Caco-2 (cell line): ENCODE data around the gene DGKQ. TPM values are rescaled to one million over a fixed set of nuclear protein-coding genes. Genes with fewer than 3 reads are reported as not detected.

ENCODE experiments used
- BruUV-seq: library from RNA; stranded (reverse); fragments of 400-500 nt; replicated peaks from 2 replicates; lab custom pipeline; 2021; lab: Mats Ljungman, UMichigan
- CTCF ChIA-PET: fragments of 300-600 bp; sonication (Branson Sonifier 250); formaldehyde crosslinking; loops from one replicate; lab custom pipeline; 2022; ENCODE audit warnings: antibody characterized with exemption; lab: Charles Lee
- POLR2A ChIA-PET: fragments of 300-600 bp; sonication (Branson Sonifier 250); formaldehyde crosslinking; loops from one replicate; lab custom pipeline; 2022; ENCODE audit warnings: antibody characterized with exemption; lab: Charles Lee
- DNase-seq, 2 experiments: peaks; one replicate each; pipeline versions ENCODE4 v3.0.0 to v3.0.0-alpha.2; 2020 to 2022
- H3K27me3 ChIP-seq: replicated peaks from 2 replicates; pipeline ENCODE4 v1.6.0; 2011; ENCODE audit warnings: low read length; ENCODE audit not compliant: control insufficient read depth, insufficient read depth
- H3K36me3 ChIP-seq: 2 replicates; pipeline ENCODE4 v1.5.1; 2011; ENCODE audit warnings: low read length; ENCODE audit not compliant: control insufficient read depth, insufficient read depth
- H3K4me1 ChIP-seq: fragments of 250-450 bp; sonication (Bioruptor Pico); 2 replicates; pipeline ENCODE4 v1.5.1; 2020; ENCODE audit warnings: mild to moderate bottlenecking
- H3K4me3 ChIP-seq: 2 replicates; pipeline ENCODE4 v1.5.1; 2011; ENCODE audit warnings: low read depth, mild to moderate bottlenecking, control low read depth, low read length
- H3K9me3 ChIP-seq: fragments of 250-450 bp; sonication (Bioruptor Pico); 2 replicates; pipeline ENCODE4 v1.5.1; 2020; ENCODE audit warnings: mild to moderate bottlenecking, moderate library complexity
- H3K27ac Mint-ChIP-seq: one replicate; pipeline ENCODE4 v1.8.0; 2022; ENCODE audit warnings: mixed read lengths; ENCODE audit not compliant: unreplicated experiment
- H3K27me3 Mint-ChIP-seq: one replicate; pipeline ENCODE4 v1.8.0; 2022; ENCODE audit warnings: mixed read lengths; ENCODE audit not compliant: insufficient read depth, unreplicated experiment
- H3K36me3 Mint-ChIP-seq: one replicate; pipeline ENCODE4 v1.8.0; 2022; ENCODE audit warnings: mild to moderate bottlenecking, mixed read lengths; ENCODE audit not compliant: insufficient read depth, unreplicated experiment
- H3K4me1 Mint-ChIP-seq: one replicate; pipeline ENCODE4 v1.8.0; 2022; ENCODE audit warnings: low read depth, mixed read lengths; ENCODE audit not compliant: unreplicated experiment
- H3K4me3 Mint-ChIP-seq: one replicate; pipeline ENCODE4 v1.8.0; 2022; ENCODE audit warnings: mild to moderate bottlenecking, moderate library complexity, mixed read lengths; ENCODE audit not compliant: unreplicated experiment
- H3K9me3 Mint-ChIP-seq: one replicate; pipeline ENCODE4 v1.8.0; 2022; ENCODE audit warnings: mixed read lengths; ENCODE audit not compliant: unreplicated experiment
- intact Hi-C: fragments of 100-400 bp; cut with micrococcal nuclease; formaldehyde crosslinking; loops from one replicate; pipeline ENCODE4 v1.10.0; 2022; ENCODE audit not compliant: unreplicated experiment
- total RNA-seq: library from RNA; stranded (reverse); gene quantifications from 2 replicates; pipeline ENCODE4 v1.2.3, GENCODE V29; 2022
- TF ChIP-seq, protein P1 (sequence below), 2 experiments: fragments of 200-600 bp in 1 of 2; IDR thresholded peaks; 1 replicate in 1 of 2; 2 replicates in 1 of 2; pipeline versions ENCODE4 v1.5.1 to v1.8.0; 2011 to 2022; ENCODE audit warnings: antibody characterized with exemption in 1 of 2, control low read depth in 1 of 2, inconsistent platforms in 1 of 2, low read depth in 1 of 2, low read length in 1 of 2, mild to moderate bottlenecking in 1 of 2, moderate library complexity in 1 of 2; ENCODE audit not compliant: insufficient read depth in 1 of 2, severe bottlenecking in 1 of 2, unreplicated experiment in 1 of 2

DGKQ gene
- total RNA-seq, 1 experiment from 2014 or later: 14.1 TPM

DNA sequence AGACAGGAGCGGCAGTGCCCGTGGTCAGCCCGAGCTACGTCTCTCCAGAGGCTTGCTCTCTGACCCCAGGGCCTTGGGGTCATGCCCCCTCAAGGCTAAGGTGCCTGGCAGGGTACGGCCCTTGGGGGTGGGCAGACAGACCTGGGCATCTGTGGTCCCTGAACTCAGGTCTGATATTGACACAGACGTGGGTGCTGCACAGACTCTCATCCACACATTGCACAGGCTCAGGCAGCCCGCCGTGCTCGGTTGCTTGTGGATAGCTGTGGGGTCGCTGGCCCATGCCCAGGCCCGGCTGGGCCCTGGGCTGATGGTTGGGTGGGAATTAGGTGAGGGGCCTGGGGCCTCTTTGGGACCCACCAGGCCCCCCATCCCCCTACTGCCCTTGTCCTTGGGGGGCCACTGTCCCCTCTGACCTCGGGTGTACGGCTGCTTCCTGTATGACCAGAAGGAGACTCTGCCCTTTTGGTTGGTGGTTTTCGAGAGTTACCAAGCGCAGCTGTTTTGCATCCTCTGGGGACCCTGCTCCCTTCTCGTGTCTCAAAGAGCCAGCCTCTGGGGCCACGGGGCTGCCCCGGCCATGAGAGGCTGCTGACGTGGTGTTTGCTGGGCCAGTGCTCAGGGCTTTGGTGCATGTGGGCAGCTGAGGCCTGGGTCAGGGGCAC, 48.1 kb upstream of the DGKQ start:
- ChIA-PET CTCF (no interaction called here), POLR2A (no interaction called here)

DNA sequence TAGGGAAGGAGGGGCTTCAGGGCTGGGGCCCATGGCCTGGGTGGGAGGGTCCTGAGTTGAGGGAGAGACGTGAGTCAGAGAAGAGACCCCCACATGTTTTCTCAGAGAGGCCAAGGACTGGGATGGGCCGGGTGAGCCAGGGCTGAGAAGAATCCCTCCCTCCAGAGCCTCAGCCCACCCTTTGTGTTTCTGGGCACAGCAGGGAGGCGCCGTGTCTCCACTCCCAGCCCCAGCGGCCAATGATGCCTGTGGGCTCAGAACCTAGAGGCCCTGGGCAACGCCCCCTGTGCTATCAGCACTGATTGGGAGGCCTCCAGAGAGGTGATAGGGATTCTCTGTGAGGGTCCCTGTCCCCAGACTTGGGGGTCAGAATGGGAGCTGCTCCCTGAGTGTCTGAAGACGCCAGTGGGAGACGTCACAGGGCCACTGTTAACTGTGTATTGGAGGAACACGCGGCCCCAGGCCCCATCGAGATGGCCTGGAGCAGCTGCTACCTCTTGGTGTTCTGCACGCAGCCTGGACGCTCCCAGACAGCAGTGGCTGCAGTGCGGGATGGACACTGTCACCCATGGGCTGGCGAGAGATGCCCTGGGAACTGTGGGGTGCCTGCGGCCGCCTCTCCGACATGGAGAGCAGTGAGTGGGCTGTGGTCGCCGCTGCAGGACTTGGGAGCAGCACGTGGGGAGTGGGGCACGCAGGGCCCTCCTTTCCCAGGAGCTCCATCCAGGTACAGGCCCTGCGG, 46.5 kb upstream of the DGKQ start:
- H3K9me3 Mint-ChIP-seq: no peaks in the 10 kb centered on the region
- no peaks in the 10 kb centered on the region for H3K27me3 Mint-ChIP-seq
- no peaks in the 10 kb centered on the region for H3K4me1 Mint-ChIP-seq
- ChIA-PET CTCF (no interaction called here), POLR2A (no interaction called here)
- Histone ChIP-seq H3K9me3 (no peaks in the 10 kb centered on the region), H3K27me3 (no peaks in the 10 kb centered on the region), H3K4me1 (no peaks in the 10 kb centered on the region), H3K4me3 (no peak overlapping the region), H3K36me3 (no peaks in the 10 kb centered on the region)
- BruUV-seq: no TSS peak
- intact Hi-C loops: no loop called here
- H3K27ac Mint-ChIP-seq: no peak overlapping the region
- TF ChIP-seq, protein P1, sequence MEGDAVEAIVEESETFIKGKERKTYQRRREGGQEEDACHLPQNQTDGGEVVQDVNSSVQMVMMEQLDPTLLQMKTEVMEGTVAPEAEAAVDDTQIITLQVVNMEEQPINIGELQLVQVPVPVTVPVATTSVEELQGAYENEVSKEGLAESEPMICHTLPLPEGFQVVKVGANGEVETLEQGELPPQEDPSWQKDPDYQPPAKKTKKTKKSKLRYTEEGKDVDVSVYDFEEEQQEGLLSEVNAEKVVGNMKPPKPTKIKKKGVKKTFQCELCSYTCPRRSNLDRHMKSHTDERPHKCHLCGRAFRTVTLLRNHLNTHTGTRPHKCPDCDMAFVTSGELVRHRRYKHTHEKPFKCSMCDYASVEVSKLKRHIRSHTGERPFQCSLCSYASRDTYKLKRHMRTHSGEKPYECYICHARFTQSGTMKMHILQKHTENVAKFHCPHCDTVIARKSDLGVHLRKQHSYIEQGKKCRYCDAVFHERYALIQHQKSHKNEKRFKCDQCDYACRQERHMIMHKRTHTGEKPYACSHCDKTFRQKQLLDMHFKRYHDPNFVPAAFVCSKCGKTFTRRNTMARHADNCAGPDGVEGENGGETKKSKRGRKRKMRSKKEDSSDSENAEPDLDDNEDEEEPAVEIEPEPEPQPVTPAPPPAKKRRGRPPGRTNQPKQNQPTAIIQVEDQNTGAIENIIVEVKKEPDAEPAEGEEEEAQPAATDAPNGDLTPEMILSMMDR (IDR thresholded peaks at IDR 0.05; ENCODE audit: insufficient read depth in 1 of 2, low read depth in 1 of 2, low read length in 1 of 2, severe bottlenecking in 1 of 2, unreplicated experiment in 1 of 2): no peak
- H3K4me3 Mint-ChIP-seq: no peak overlapping the region
- peaks cover 10% of the 10 kb centered on the region for H3K36me3 Mint-ChIP-seq
- no peak for DNase-seq

More for the DNA sequence above, 48.1 kb upstream of the DGKQ start:
- Mint-ChIP-seq H3K36me3 (peaks cover 17% of the 10 kb centered on the region), H3K27me3 (no peaks in the 10 kb centered on the region), H3K4me1 (no peaks in the 10 kb centered on the region), H3K27ac (no peak overlapping the region), H3K9me3 (no peaks in the 10 kb centered on the region), H3K4me3 (no peak overlapping the region)
- no peak for DNase-seq
- intact Hi-C loops: no loop called here
- H3K36me3 ChIP-seq: no peaks in the 10 kb centered on the region
- BruUV-seq: no TSS peak
- no peak overlapping the region for H3K4me3 ChIP-seq
- H3K27me3 ChIP-seq: no peaks in the 10 kb centered on the region
- TF ChIP-seq, protein P1 (IDR thresholded peaks at IDR 0.05; ENCODE audit: insufficient read depth in 1 of 2, low read depth in 1 of 2, low read length in 1 of 2, severe bottlenecking in 1 of 2, unreplicated experiment in 1 of 2): no peak
- H3K9me3 ChIP-seq: no peaks in the 10 kb centered on the region
- no peaks in the 10 kb centered on the region for H3K4me1 ChIP-seq

DNA sequence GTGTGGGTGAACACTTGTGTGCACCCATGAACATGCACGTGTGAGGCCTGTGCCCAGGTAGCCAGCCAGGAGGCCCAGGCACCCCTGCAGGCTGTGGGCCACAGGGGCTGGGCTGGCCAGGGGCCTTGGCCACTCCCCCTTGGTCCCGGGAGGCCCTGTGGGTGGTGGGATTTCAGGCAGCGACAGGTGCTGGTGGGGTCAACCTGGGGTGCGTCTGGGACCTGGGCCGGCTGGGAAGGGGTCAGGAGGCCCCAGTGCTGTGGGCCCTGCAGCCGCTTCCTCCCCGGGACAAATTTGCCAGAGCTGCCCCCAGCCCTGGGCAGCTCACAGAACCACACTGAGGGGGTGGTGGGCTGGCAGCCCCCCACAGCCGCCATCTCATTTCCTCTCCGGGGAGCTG, 46.0 kb upstream of the DGKQ start:
- no peak overlapping the region for H3K4me3 ChIP-seq
- intact Hi-C loops: no loop called here
- no peaks in the 10 kb centered on the region for H3K36me3 ChIP-seq
- no peaks in the 10 kb centered on the region for H3K27me3 ChIP-seq
- DNase-seq: no peak
- no TSS peak for BruUV-seq
- Mint-ChIP-seq H3K4me1 (no peaks in the 10 kb centered on the region), H3K27me3 (no peaks in the 10 kb centered on the region), H3K27ac (no peak overlapping the region), H3K36me3 (peaks cover 5% of the 10 kb centered on the region), H3K4me3 (no peak overlapping the region), H3K9me3 (no peaks in the 10 kb centered on the region)
- ChIA-PET CTCF (no interaction called here), POLR2A (no interaction called here)
- TF ChIP-seq, protein P1 (IDR thresholded peaks at IDR 0.05; ENCODE audit: insufficient read depth in 1 of 2, low read depth in 1 of 2, low read length in 1 of 2, severe bottlenecking in 1 of 2, unreplicated experiment in 1 of 2): no peak
- H3K9me3 ChIP-seq: no peaks in the 10 kb centered on the region
- H3K4me1 ChIP-seq: no peaks in the 10 kb centered on the region
